ENCODE data around the gene PRRC2C. TPM values are rescaled to one million over a fixed set of nuclear protein-coding genes. Genes with fewer than 3 reads are reported as not detected.
"Not testable (repeated sequence)": the region's sequence is repeated elsewhere in the genome, so short reads cannot be mapped to it uniquely, and the experiment has no call there.

The PRRC2C gene
- 56.3 TPM for total RNA-seq

DNA sequence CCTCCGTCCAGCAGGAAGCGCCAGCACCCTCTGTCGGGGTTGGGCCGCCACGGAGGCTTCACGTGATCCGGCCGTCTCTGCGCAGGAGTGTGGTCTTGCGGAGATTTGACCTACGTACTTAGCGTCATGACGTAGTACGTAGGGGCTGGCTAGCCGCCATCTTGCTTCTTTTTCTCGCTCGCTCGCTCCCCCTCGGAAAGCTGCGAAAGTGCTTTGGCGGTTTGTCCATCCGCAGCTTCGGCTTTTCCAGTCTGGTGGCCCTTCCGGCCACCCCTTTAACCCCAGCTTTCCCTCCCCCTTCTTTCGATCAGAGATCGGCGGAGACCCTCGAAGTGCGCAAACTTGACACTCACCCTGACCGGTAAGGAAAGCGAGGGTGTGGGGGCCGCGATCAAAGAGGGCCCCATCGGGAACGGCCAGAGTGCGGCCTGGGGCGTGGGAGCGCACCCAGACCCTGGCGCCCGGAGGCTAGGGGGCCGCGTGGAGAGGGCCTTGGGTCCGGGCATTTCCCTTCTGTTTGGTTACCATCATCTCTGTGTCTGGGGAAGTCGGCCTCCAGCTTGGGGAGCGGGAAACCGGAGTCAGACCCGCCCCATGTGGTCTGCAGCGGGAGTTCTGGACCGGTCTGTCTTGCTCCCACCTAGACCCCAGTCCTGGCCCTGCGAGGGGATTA, at the start of gene PRRC2C:
Gene PRRC2C (plus strand): TSS at position 156 of the 673 bp plus-strand sequence. CDS start 26,559 bp downstream, outside the sequence.
- peak; percentile 99 for DNase-seq

DNA sequence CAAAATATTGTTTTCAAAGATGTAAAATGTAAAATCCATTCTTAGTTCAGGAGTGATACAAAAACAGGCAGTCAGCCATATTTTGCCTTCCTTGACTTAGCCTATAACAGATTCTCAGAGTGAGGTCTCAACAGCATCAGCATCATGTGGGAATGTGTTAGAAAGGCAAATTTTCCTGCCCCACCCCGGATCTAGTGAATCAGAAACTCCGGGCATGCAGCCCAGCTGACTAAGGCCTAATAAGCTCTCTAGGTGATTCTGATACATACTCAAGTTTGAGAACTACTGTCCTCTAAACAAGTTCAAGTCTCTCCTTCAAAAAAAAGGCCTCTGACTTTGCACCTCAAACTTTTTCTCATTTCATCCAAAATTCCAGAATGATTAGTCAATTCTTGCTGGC, 46.9 kb upstream of the PRRC2C start:
- DNase-seq: peak; percentile 22

- DNase-seq: not testable (repeated sequence)
These were observed 45.1 kb upstream of the PRRC2C start for GRCh38 chr1:171440201-171440600.

DNA sequence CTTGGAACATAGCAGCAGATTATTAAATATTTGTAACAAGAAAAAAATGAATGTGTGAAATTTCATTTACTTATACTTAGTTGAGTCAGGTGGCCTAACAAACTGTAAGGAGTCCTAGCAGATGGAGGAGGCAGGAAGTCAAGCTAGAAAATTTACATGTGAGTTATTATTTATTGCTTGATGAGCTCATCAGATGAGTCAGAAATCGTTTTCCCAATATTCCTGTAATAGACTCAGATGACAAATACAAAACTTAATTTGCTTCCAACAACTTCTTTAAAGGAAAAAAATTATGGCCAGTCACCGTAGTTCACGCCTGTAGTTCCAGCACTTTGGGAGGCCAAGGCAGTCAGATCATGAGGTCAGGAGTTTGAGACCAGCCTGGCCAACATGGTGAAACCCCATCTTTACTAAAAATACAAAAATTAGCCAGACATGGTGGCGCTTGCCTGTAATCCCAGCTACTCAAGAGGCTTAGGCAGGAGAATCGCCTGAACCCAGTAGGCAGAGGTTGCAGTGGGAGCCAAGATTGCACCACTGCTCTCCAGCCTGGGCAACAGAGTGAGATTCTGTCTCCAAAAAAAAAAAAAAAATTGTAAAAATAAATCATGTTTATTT, 43.9 kb upstream of the PRRC2C start:
- DNase-seq: not testable (repeated sequence)

- DNase-seq: no peak
These were observed 38.9 kb upstream of the PRRC2C start for GRCh38 chr1:171446386-171446785.

- DNase-seq: no peak
These were observed 29.4 kb upstream of the PRRC2C start for GRCh38 chr1:171455967-171456366.

GRCh38 chr1:171457412-171457811, 27.9 kb upstream of the PRRC2C start:
- DNase-seq: peak; percentile 26

DNA sequence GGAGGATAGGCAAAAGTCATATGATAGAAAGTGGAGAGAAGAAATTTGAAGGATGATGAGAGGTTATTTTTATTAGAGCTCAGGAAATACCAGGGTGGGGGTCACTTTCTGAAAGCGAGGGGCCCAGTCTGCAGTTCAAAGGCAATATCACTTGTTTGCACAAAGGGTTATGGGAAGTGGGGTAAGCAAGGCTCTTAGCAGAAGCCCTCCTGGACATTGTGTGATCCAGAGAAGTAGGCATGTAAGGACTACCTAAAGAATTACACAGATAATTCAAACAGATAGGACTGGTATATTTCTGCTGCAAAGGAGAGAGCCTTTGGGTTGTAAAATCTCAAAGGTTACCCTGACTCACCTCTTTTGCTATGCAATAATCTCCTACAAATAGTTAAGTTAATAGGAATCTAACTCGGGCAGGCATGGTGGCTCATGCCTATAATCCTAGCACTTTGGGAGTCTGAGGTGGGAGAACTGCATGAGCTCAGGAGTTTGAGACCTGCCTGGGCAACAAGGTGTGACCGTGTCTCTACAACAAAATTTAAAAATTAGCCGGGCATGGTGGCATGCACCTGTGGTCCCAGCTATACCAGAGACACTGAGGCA, 25.2 kb upstream of the PRRC2C start:
- DNase-seq: no peak

GRCh38 chr1:171467626-171468025, 17.7 kb upstream of the PRRC2C start:
- DNase-seq: no peak

DNA sequence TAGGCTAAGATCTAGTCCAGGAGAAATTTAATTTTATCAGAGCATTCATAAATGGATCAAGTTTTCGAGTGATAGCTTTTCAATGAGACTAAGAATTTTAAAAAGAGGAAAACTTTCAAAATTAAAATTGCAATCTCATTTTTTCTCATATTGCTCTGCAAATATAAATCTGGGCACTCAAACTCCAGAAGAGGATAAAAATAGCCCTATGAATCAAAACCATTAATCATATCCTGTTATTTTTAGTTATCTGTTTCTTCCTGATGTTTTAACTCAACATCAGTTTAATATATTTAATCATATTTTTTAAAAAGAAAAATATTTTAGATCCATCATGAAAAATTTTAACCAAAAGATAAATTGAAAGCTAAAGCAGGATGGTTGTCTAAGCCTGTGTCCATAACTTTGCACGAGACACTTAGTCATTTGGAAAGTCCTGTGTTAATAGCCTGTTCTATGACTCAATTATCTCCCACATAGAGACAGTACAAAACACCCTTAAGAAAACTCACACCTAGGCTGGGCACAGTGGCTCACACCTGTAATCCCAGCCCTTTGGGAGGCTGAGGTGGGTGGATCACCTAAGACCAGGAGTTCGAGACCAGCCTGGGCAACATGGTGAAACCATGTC, 17.1 kb upstream of the PRRC2C start:
- DNase-seq: no peak

GRCh38 chr1:171470726-171471125, 14.6 kb upstream of the PRRC2C start:
- no peak for DNase-seq

DNA sequence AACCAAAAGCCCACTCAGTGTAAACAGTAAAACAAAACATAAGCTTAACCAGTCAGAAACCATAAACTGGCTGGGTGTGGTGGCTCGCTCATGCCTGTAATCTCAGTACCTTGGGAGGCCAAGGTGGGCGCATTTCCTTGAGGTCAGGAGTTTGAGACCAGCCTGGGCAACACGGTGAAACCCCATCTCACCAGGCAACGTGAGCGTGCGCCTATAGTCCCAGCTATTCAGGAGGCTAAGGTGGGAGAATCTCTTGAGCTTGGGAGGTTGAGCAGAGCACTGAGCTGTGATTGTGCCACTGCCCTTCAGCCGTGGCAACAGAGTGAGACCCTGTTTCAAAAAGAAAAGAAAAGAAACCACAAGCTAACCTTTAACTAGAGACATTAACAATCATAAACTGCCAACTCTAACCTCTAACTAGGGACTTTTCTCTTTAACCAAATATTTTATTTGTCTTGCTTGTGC, 13.1 kb upstream of the PRRC2C start:
- DNase-seq: no peak

DNA sequence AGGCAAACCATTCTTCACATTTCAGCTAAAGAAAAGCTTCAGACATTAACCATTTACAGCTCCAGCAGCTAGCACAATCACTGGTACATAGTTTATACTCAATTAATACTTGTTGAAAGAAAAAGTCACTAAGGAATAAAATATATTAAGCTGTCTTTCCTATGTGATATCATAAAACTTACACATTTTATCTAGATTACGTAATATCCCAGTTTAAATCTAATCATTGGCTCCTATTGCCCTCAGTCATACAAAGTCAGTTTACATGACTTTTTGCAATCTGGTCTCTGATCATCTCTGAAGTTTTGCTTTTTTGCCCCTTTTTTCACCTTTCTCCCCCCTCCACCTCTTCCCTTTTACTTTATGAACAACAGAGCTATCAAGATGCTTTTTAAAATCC, 8.5 kb upstream of the PRRC2C start:
- no peak for DNase-seq

DNA sequence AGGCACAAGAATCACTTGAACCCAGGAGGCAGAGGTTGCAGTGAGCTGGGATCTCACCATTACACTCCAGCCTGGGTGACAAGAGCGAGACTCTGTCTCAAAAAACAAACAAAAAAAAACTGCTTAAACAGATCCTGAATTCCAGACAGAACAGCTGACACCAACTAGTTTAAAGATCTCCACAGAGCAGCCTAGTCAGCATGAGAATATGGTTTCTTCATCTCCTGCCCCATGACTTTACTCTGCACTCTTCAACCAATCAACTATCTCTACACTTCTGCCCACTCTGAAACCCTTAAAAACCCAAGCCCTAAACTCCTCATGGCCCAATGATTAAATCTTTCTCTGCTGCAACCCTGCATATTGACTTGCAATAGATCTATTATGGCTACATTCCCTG, 7.5 kb upstream of the PRRC2C start:
- no peak for DNase-seq

DNA sequence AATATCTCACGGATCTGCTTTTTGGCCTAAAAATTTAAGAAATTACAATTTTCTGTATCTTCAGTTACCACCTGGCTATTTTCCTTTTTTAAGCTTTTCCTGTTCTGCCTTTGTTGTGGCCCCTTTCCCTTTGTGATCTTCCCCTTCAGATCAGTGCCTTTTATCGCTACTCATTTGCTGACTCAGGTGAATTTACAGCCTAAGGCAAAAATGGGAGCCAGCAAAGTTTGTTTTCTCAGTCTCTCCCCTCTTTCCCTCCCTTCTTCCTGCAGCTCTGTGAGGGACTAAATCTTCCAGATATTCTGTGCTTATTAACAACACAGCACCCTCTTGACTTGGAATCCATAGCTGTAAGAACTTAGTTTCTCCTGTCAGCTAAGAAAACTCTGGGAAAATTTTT, 5.3 kb upstream of the PRRC2C start:
- DNase-seq: no peak

DNA sequence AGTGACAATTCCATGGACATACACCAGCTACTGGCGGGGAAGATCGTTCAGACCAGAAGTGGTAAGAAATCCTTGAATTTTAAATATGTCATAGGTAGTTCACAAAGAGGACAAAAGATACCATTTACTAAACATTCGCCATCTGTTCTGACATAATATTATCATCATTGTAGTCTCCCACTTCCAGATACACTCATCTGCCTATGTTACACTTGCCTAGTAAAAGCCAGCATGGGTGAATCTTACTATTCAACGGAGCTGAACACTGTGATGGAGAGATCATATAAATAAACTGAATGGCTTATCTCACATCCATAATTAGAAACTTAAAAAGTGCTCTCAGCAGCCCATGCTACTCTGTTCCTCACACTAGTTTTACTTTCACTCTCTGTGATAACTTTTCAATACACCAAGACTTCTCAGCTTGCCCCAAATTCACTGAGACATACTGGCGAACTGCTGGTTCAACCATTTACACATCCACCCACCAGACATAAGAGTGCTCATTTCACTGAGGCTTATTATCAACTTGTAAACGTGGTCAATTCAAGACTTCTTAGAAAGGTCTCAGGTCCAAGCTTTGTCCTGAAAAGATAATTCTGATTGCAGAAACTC, 463 bp upstream of the PRRC2C start:
- no peak for DNase-seq

GRCh38 chr1:171486048-171486519, 754 bp downstream of the PRRC2C start:
- DNase-seq: peak; percentile 80

GRCh38 chr1:171487038-171487437, 1.7 kb downstream of the PRRC2C start:
- no peak for DNase-seq

- no peak for DNase-seq
These were observed 3.0 kb downstream of the PRRC2C start for GRCh38 chr1:171488190-171488929.

GRCh38 chr1:171494076-171494475, 8.7 kb downstream of the PRRC2C start:
- DNase-seq: no peak

DNA sequence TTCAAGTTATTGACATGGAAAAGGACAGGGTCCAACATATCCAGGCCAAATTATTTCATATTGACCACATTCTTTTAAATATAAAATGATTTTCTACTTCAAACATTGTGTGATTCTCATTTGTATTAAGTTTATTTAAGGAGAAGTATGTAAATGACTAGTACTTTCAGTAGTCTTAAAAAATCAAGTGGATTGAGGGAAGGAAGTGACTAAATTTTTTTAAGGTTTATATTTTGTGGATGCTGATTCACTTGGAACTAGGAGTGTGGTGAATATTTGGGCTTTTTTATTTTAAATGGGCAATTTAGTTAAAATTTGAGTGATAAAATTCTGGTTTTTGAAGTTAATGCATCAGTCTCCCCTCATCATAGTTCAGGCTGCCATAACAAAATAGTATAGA, 10.1 kb downstream of the PRRC2C start:
- DNase-seq: no peak

DNA sequence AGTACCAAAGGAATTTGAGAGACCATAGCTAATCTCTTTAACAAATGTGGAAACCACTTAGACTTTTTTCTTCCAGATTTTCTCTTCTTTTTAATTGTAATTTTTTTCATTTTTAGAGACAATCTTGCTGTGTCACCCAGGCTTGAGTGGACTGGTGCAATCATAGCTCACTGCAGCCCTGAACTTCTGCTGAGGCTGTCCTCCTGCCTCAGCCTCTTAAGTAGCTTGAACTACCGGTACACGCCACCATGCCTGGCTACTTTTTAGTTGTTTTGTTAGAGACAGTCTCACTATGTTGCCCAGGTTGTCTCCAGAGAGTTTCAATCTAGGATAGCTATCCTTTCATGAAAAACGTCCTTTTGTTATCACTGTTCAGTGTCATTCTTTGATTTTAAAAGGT, 15.0 kb downstream of the PRRC2C start:
- DNase-seq: no peak

Data from tongue (tissue), 2 donors.